ENCODE results near the gene MLF2.
A peak's percentile ranks its signal among the peaks of the same experiment; 100 is the strongest.
"Not testable (repeated sequence)": the region's sequence is repeated elsewhere in the genome, so short reads cannot be mapped to it uniquely, and the experiment has no call there.

The MLF2 gene

GRCh38 chr12:6765048-6765633 is 12.2 kb upstream of the MLF2 start:
- DNase-seq (ENCODE audit: low read depth) = no peak

GRCh38 chr12:6764011-6764828 is 11.3 kb upstream of the MLF2 start:
- DNase-seq (ENCODE audit: low read depth) = peak; percentile 98

GRCh38 chr12:6763380-6763779 is 10.4 kb upstream of the MLF2 start:
- no peak for DNase-seq (ENCODE audit: low read depth)

GRCh38 chr12:6759741-6760140 is 6.8 kb upstream of the MLF2 start:
- DNase-seq (ENCODE audit: low read depth) = no peak

- no peak for DNase-seq (ENCODE audit: low read depth)
Observed at GRCh38 chr12:6758506-6759095, 5.7 kb upstream of the MLF2 start.

- DNase-seq (ENCODE audit: low read depth) = no peak
Observed at GRCh38 chr12:6757028-6757690, 4.2 kb upstream of the MLF2 start.

GRCh38 chr12:6754411-6754810 is 1.5 kb upstream of the MLF2 start:
- no peak for DNase-seq (ENCODE audit: low read depth)

GRCh38 chr12:6753772-6754356 is 923 bp upstream of the MLF2 start:
- no peak for DNase-seq (ENCODE audit: low read depth)

GRCh38 chr12:6752167-6752920 is 597 bp downstream of the MLF2 start:
- DNase-seq (ENCODE audit: low read depth) = peak; percentile 57

GRCh38 chr12:6751767-6752166 is 1.2 kb downstream of the MLF2 start:
- no peak for DNase-seq (ENCODE audit: low read depth)

- no peak for DNase-seq (ENCODE audit: low read depth)
Observed at GRCh38 chr12:6750506-6750905, 2.4 kb downstream of the MLF2 start.

- no peak for DNase-seq (ENCODE audit: low read depth)
Observed at GRCh38 chr12:6748761-6749160, 4.2 kb downstream of the MLF2 start.

- DNase-seq (ENCODE audit: low read depth) = no peak
Observed at GRCh38 chr12:6747216-6747615, 5.7 kb downstream of the MLF2 start.

GRCh38 chr12:6745741-6746525 is 7.0 kb downstream of the MLF2 start:
- no peak for DNase-seq (ENCODE audit: low read depth)

GRCh38 chr12:6743300-6743699 is 9.6 kb downstream of the MLF2 start:
- DNase-seq (ENCODE audit: low read depth) = not testable (repeated sequence)

GRCh38 chr12:6742834-6743233 is 10.1 kb downstream of the MLF2 start:
- no peak for DNase-seq (ENCODE audit: low read depth)

GRCh38 chr12:6742080-6742479 is 10.9 kb downstream of the MLF2 start:
- DNase-seq (ENCODE audit: low read depth) = not testable (repeated sequence)

GRCh38 chr12:6736754-6737153 is 16.2 kb downstream of the MLF2 start:
- no peak for DNase-seq (ENCODE audit: low read depth)

- DNase-seq (ENCODE audit: low read depth) = peak; percentile 54
Observed at GRCh38 chr12:6735448-6736191, 17.3 kb downstream of the MLF2 start.
